ENCODE data around the gene NFE2. TPM values are rescaled to one million over a fixed set of nuclear protein-coding genes. Genes with fewer than 3 reads are reported as not detected.

The NFE2 gene
- total RNA-seq, 4 donors from 2014 or later, result 0.40 to 1.2 TPM; not detected in 2

- no peak for DNase-seq
Observed at GRCh38 chr12:54292931-54293241, 7.9 kb downstream of the NFE2 start.

GRCh38 chr12:54292083-54292930, 8.5 kb downstream of the NFE2 start:
- intact Hi-C loops (cut with DNase I; ENCODE audit: low total_unique reads), result loop anchor here (10.0 kb wide), 1 partner anchor 72 kb away; the partner anchor contains the start of gene GPR84
- Histone ChIP-seq H3K27ac (no peak overlapping the region), H3K27me3 (no peaks in the 10 kb centered on the region), H3K4me1 (no peaks in the 10 kb centered on the region), H3K36me3 (no peaks in the 10 kb centered on the region), H3K9me3 (no peaks in the 10 kb centered on the region), H3K4me3 (no peak overlapping the region)
- no peak for DNase-seq
- TF ChIP-seq CTCF (IDR thresholded peaks at IDR 0.05) (no peak), POLR2A (IDR thresholded peaks at IDR 0.05) (no peak)

More at GRCh38 chr12:54292931-54293241, 7.9 kb downstream of the NFE2 start:
- H3K27me3 ChIP-seq, result no peaks in the 10 kb centered on the region
- no peak overlapping the region for H3K4me3 ChIP-seq
- no peaks in the 10 kb centered on the region for H3K4me1 ChIP-seq
- H3K36me3 ChIP-seq, result no peaks in the 10 kb centered on the region
- no peak for TF ChIP-seq CTCF (IDR thresholded peaks at IDR 0.05)
- no peak overlapping the region for H3K27ac ChIP-seq
- intact Hi-C loops (cut with DNase I; ENCODE audit: low total_unique reads), result loop anchor here (10.0 kb wide), 1 partner anchor 72 kb away; the partner anchor contains the start of gene GPR84
- H3K9me3 ChIP-seq, result no peaks in the 10 kb centered on the region

GRCh38 chr12:54287261-54288157, 13.3 kb downstream of the NFE2 start:
- DNase-seq, result no peak
- no peaks in the 10 kb centered on the region for H3K9me3 ChIP-seq
- H3K36me3 ChIP-seq, result no peaks in the 10 kb centered on the region
- H3K27ac ChIP-seq, result no peak overlapping the region
- H3K4me1 ChIP-seq, result peaks cover 7 to 13% of the 10 kb centered on the region in 2 donors
- intact Hi-C loops (cut with DNase I; ENCODE audit: low total_unique reads), result no loop called here
- H3K4me3 ChIP-seq, result no peak overlapping the region
- TF ChIP-seq POLR2A (IDR thresholded peaks at IDR 0.05) (no peak), CTCF (IDR thresholded peaks at IDR 0.05) (no peak)
- H3K27me3 ChIP-seq, result no peaks in the 10 kb centered on the region

- H3K4me3 ChIP-seq, result no peak overlapping the region
- intact Hi-C loops (cut with DNase I; ENCODE audit: low total_unique reads), result no loop called here
- H3K4me1 ChIP-seq, result peaks cover 12 to 13% of the 10 kb centered on the region in 2 donors
- no peaks in the 10 kb centered on the region for H3K9me3 ChIP-seq
- H3K27me3 ChIP-seq, result no peaks in the 10 kb centered on the region
- H3K36me3 ChIP-seq, result no peaks in the 10 kb centered on the region
- TF ChIP-seq POLR2A (IDR thresholded peaks at IDR 0.05), result no peak
- no peak overlapping the region for H3K27ac ChIP-seq
- DNase-seq, result no peak
Observed at GRCh38 chr12:54286042-54287030, 14.5 kb downstream of the NFE2 start.

All from uterus (tissue), 4 donors.